ENCODE data around the gene ASCC2.

- TF ChIP-seq CTCF (IDR thresholded peaks at IDR 0.05) (peak; percentile 35 to 47 (median 44)), POLR2A (IDR thresholded peaks at IDR 0.05) (no peak)
These were observed 65.9 kb downstream of the ASCC2 start for GRCh38 chr22:29772170-29772641.
